HG03108 (cell line): ENCODE measurements around the gene DLGAP1.

ENCODE experiments used
- ATAC-seq: cut with Tn5 transposase; IDR thresholded peaks from one replicate; pipeline ENCODE4 v1.9.1; 2021; ENCODE audit warnings: moderate library complexity; ENCODE audit not compliant: unreplicated experiment

The DLGAP1 gene

DNA sequence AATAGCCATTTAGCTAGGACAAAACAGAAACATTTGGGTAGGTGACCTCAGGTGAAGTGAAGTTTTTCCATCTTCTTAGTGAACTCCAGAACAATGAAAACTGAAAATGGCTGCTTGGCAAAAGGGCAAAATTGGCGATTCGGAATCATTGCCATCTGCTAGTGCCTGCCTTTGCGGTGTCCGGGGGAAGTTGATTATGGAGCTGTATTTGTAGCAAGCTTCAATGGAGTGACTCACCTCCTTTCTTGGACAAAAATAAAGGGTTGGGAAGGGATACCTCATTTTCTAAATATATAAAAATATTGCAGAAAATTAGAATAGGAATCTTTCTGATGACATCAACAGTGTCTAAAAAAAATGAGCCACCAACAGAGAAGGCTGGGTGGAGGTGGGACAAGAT, 544.6 kb downstream of the DLGAP1 start:
- no peak for ATAC-seq

DNA sequence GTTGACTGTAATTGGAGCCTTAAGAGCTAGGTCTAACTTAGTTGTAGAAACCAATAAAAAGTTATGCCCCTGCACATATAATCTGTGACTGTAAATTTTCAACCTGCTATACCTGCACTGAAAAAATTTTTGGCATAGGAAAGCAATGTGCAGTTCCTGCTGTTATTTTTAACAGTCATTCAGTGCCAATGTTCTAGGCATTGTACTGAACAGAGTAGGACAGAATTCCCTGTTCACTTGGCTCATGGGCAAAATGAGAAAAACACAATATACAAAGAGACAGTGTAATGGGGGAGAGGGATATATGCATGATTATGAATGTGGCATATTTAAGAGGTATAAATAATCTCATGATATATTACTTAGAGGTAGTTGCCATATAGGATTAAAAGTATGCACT, 547.2 kb downstream of the DLGAP1 start:
- no peak for ATAC-seq

GRCh38 chr18:3906116-3906750, 548.9 kb downstream of the DLGAP1 start:
- ATAC-seq: no peak

GRCh38 chr18:3903337-3903736, 551.8 kb downstream of the DLGAP1 start:
- no peak for ATAC-seq

- ATAC-seq: no peak
Observed at GRCh38 chr18:3902676-3903075, 552.4 kb downstream of the DLGAP1 start.

DNA sequence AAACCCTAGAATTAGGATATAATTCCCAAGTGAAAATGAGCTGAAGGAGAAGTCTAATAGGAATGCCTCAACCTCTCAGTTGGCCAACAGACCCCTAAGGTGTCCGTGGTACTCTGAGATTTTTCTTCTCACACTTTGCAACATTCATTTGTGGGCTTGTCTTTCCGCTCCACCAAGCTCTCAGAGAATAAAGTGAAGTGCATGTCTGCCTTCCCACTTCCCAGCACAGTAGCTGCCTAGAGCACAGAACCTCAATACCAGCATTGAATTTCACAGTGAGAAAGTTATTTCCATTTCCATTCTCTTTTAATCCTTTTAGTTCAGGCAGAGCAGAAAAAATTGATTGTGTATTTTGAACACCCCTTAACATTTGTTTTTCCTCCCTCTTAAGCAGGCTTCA, 553.3 kb downstream of the DLGAP1 start:
- ATAC-seq: no peak

- no peak for ATAC-seq
Observed at GRCh38 chr18:3901042-3901441, 554.1 kb downstream of the DLGAP1 start.

- ATAC-seq: no peak
Observed at GRCh38 chr18:3900327-3900726, 554.8 kb downstream of the DLGAP1 start.

DNA sequence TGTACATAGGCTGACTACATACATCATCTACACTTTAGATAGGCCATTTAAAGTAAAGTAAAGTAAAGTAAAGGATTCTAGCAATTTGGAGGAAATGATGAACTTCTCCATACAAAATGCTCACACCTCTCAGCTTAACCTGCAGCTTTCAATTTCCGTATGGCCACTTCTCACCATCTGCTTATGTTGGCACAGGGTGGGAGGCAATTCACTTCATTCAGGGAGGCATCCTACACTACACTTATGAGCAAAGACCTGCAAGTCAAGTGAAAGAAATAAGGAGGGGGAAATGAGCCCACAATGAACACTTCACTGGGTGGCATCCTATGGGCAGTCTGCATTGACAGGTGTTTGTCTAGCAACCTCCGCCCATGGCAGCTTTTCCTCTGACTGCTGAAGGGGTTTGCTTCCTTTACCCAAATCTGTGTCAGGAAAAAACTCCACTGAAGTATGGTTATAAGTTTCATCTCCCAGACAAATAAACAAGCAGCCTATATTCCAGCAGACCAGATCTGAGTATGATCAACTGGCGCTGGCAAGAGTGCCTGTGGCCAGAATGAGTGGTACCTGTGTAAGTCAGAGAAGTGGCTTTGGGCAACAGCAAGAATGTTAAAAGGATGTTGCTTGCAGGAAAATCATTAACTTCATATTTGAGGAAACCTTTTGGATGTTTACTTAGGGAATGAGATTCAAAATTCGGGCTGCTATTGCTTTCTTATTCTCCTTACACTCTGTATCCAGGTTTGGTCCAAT, 556.1 kb downstream of the DLGAP1 start:
- no peak for ATAC-seq

DNA sequence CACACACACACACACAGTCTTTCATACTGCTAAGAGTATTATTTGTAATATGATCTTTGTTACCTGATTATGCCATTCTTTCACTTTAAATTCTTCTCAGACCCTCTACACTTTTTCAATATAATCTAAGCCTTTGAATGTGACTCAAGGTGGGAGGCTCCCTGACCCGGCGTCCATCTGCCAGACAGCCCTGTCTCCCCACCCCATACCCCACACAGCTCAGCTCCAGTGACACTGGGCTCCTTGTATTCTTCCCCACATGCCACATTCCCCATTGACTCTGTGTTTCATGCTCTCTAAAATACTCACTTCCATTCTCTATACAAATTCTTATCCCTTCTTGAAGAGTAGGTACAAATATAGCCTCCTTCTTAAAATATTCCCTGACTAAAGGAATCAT, 563.0 kb downstream of the DLGAP1 start:
- ATAC-seq: no peak

DNA sequence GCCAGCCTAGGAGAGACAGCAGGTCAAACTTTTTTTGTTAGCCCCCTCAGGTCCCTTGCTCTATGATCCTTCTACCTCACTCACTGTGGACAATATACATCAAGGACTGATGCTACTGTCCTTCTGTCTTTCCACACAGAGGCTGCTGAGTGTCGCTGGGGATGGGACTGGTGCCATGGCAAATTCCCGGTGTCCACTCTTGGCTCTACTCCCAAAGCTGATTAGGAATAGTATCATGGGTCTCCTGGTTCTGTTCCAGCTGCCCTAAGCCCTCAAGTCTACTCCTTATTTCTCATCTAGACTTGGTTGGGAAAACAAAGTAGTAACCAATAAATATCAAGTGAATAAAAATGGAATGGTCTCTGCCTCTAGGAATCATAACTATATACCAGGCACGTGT, 563.9 kb downstream of the DLGAP1 start:
- no peak for ATAC-seq

DNA sequence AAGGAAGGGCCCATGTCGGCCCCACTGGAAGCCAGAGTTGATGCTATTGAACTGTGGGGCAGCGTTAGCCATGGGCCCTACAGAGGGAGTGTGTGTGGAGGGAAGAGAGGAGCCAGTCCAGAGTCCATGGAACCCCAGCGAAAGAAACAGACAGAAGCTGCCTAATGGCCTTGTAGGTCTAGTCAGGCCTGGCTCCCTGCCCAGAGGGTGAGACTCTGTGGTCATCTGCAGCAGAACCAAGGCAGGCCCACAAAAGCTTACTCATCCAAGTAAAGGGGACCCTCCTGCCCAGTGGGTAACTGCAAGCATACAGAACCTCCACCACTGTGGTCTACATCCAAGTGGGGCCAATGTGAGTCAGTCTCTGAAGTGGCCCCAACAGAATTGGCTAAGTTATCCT, 565.3 kb downstream of the DLGAP1 start:
- ATAC-seq: no peak

DNA sequence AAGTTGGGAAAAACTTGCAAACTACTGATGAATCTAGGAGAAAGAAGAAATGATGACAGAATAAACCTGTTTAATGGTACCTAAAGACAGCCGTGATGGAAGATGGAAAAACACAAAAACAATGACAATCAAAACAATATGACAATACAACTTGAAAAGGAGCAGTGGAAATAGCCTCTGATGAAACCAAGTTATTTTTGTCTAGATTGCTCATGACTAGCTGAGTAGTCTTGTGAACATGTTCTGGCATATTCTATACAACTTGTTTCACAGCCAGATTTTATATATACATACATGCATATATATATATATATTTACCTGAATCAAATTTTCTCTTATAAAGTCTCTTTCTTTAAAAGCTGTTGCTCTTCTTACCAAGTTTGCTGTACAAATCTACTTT, 566.0 kb downstream of the DLGAP1 start:
- no peak for ATAC-seq

GRCh38 chr18:3886575-3887322, 568.4 kb downstream of the DLGAP1 start:
- ATAC-seq: no peak

GRCh38 chr18:3885209-3885792, 569.8 kb downstream of the DLGAP1 start:
- ATAC-seq: no peak

GRCh38 chr18:3879836-3880120, 575.3 kb downstream of the DLGAP1 start:
- ATAC-seq: no peak

GRCh38 chr18:3879114-3879835, 575.8 kb downstream of the DLGAP1 start:
- no peak for ATAC-seq

- no peak for ATAC-seq
Observed at GRCh38 chr18:3878401-3878800, 576.7 kb downstream of the DLGAP1 start.

- no peak for ATAC-seq
Observed at GRCh38 chr18:3877678-3878077, 577.4 kb downstream of the DLGAP1 start.

DNA sequence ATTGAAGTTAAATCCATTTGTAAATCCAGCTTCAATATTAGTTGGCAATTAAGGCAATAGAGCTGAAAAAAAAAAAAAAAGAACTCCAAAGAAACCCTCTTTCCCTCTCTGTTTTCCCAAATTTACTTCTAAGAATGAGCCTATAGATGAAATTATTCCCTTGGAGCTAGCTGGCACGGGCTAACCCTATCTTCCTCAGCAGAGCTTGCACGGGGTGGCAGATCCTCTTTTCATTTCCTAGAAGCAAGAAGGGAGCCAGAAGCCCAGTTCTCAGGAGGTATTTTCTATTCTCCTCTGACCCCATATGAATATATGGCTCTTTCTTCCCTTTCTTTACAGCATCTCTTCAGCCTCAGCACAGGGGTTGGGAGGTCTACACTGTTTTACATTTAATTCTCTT, 579.1 kb downstream of the DLGAP1 start:
- ATAC-seq: no peak

DNA sequence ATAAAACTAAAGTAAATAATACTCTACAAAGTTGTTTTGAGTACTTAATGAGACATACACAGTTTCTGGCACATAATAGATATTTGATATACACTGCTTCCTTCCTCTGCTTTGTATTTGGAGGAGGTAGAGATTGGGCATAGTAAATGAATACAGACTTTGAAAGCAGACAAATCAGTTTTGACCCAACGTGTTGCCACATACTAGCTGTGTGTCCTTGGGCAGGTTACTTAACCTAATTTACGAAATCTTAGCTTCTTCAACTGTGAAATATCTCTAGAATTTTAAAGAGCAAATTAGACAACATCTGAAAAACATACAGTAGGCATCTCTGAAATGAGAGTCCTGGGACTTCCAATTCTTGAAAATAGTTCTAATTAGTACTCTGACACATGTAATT, 579.7 kb downstream of the DLGAP1 start:
- no peak for ATAC-seq
